ENCODE results near the gene ANKLE2.
"Not testable (repeated sequence)": the region's sequence is repeated elsewhere in the genome, so short reads cannot be mapped to it uniquely, and the experiment has no call there.

ANKLE2 gene

GRCh38 chr12:132777614-132778013 is 16.0 kb upstream of the ANKLE2 start:
- no peak for DNase-seq (ENCODE audit: low read depth in 2 of 2)

DNA sequence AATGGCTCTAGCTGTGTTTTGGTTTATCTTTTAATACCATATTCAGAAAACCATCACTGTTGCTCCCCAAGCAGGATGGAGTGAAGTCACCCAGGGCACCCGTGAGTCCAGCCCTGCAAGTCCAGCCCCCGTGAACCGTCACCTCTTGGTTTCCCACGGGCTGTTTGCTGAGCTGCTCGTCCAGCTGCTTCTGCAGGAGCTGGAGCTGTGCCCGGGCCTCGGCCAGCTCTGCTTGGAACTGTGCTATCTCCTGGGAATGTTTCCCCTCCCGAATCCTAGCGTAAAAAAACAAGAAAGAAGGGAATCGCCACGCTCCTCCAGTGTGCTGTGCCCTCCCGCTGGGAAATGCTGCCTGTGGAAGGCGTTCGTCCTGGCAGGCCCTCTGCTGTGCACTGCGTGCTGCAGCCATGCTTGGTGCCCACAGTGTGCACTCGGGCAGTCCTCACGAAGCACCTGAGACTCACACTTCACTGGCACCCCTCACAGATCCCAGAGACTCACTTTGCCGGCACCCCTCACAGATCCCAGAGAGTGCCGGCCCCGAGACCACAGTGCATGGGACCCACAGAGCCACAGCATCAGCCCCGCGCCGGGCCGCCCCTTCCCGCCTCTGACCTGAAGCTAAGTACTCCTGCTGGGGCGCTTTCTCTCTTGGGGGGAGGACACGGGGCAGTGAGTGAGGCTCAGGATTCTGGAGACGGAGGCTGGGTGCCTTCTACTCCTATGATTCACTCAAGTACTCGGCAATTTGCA is 15.4 kb upstream of the ANKLE2 start:
- DNase-seq (ENCODE audit: low read depth in 2 of 2) = no peak

GRCh38 chr12:132776230-132776625 is 14.6 kb upstream of the ANKLE2 start:
- DNase-seq (ENCODE audit: low read depth in 2 of 2) = not testable (repeated sequence)

DNA sequence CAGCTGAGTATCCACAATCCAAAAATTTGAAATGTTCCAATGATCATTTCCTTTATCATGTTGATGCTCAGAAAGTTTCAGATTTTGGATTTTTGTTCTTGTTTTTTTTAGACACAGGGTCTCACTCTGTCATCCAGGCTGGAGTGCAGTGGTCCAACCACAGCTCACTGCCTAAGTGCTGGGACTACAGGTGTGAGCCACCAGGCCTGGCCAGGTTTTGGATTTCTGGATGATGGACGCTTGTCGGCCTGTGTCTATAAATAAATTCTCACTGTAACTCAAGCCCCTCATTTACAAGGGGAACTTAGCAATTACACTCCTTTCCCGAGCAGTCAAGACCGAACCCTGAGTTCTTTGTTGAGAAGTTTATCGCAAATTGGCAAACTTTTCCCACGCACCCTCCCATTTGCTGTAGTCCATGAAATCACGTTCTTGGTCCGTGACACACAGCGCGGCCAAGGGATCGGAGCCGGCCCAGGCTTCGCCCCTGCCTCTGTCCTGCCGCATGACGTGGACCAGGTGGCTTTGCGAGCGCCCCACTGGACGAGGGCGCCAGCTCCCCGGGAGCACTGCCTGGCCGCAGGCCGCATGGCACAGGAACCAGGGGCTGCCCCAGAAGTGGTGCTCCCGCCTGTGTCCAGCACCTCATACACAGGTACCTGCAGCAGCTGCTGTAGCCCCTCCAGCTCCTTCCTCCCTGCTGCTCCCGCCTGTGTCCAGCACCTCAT is 14.0 kb upstream of the ANKLE2 start:
- DNase-seq (ENCODE audit: low read depth in 2 of 2) = no peak

GRCh38 chr12:132774646-132775275 is 13.1 kb upstream of the ANKLE2 start:
- no peak for DNase-seq (ENCODE audit: low read depth in 2 of 2)

GRCh38 chr12:132774159-132774558 is 12.5 kb upstream of the ANKLE2 start:
- DNase-seq (ENCODE audit: low read depth in 2 of 2) = no peak

GRCh38 chr12:132773077-132773955 is 11.7 kb upstream of the ANKLE2 start:
- no peak for DNase-seq (ENCODE audit: low read depth in 2 of 2)

- DNase-seq (ENCODE audit: low read depth in 2 of 2) = no peak
These were observed 11.0 kb upstream of the ANKLE2 start for GRCh38 chr12:132772606-132773005.

GRCh38 chr12:132771126-132771838 is 9.7 kb upstream of the ANKLE2 start:
- DNase-seq (ENCODE audit: low read depth in 2 of 2) = peak in 1 of 2 donors; percentile 16

- DNase-seq (ENCODE audit: low read depth in 2 of 2) = no peak
These were observed 4.9 kb upstream of the ANKLE2 start for GRCh38 chr12:132766380-132767085.

GRCh38 chr12:132765361-132765760 is 3.7 kb upstream of the ANKLE2 start:
- DNase-seq (ENCODE audit: low read depth in 2 of 2) = no peak

DNA sequence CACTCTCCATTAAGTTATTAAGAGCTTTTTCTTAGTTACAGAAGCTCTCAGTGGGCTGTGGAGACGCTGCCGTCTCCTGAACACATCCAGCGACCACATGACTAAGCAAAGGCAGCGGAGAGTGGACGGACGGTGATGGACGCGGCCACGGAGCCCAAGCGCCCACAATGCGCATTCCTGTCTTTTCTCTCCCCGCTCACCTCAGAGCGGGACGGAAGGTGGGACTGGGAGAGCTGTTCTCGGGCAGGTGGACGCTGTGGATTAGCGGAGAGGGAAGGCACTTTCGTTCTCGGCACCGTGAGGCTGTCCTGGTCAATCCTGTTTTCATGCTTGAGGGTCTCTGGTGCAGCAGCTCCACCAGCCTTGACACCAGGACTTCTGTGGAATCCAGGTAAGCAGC is 2.6 kb upstream of the ANKLE2 start:
- no peak for DNase-seq (ENCODE audit: low read depth in 2 of 2)

- peak; percentile 60 to 76 for DNase-seq (ENCODE audit: low read depth in 2 of 2)
These were observed 420 bp upstream of the ANKLE2 start for GRCh38 chr12:132761921-132762583.

GRCh38 chr12:132759359-132759758 is 2.3 kb downstream of the ANKLE2 start:
- no peak for DNase-seq (ENCODE audit: low read depth in 2 of 2)

- DNase-seq (ENCODE audit: low read depth in 2 of 2) = not testable (repeated sequence)
These were observed 2.8 kb downstream of the ANKLE2 start for GRCh38 chr12:132758825-132759224.

GRCh38 chr12:132754160-132754932 is 7.3 kb downstream of the ANKLE2 start:
- DNase-seq (ENCODE audit: low read depth in 2 of 2) = no peak

DNA sequence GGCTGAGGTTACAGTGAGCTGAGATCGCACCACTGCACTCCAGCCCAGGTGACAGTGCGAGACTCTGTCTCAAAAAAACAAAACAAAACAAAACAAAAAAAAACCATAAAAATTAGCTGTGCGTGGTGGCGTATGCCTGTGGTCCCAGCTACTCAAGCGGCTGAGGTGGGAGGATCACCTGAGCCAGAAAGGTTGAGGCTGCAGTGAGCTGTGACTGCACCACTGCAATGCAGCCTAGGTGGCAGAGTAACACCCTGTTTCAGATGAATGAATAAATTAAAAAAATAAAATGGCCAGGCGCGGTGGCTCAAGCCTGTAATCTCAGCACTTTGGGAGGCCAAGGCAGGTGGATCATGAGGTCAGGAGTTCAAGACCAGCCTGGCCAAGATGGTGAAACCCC is 8.0 kb downstream of the ANKLE2 start:
- not testable (repeated sequence) for DNase-seq (ENCODE audit: low read depth in 2 of 2)

DNA sequence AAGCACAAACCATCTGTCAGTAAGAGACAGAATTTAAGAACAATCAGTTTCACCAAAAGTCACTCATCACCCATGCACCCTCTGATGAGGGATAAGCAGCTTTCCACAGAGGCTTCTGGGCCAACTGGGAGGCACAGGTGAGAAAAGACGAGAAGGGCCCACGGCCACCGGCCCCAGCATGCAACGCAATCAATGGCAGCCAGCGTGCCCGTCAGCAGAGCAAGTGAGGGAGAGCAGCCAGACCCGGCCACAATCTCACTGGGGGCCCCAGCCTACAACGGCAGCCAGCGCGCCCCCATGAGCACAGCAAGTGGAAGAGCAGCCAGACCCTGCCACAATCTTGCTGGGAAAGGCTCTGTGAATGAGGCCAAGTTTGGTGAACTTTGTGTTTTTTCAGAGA is 13.3 kb downstream of the ANKLE2 start:
- no peak for DNase-seq (ENCODE audit: low read depth in 2 of 2)

DNA sequence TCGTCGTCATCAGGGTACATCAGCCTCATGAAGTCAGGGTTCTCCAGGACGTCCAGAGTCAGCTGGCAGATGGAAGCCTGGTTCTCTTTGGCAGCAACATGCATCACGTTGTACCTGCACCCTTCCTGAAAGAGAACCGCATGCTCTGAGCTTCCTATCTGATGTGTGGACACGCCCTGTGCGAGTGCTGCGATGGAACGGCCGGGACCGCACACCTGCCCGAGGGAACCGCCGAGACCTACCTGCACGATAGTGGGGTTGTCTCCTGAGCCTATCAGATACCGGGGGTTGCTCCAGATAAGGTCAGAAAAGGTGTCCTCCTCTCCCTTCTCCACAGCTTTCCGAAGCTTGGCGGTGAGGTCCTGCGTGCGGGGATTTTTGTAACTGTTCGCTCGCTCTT is 13.7 kb downstream of the ANKLE2 start:
- no peak for DNase-seq (ENCODE audit: low read depth in 2 of 2)
